ENCODE results near the gene ADGRD2. TPM values are rescaled to one million over a fixed set of nuclear protein-coding genes. Genes with fewer than 3 reads are reported as not detected.

Gene ADGRD2
- total RNA-seq, 1 experiment from 2014 or later, result not detected

GRCh38 chr9:124510650-124511425 is 60.6 kb downstream of the ADGRD2 start:
- Mint-ChIP-seq H3K27me3 (ENCODE audit: unreplicated experiment) (peaks cover 13% of the 10 kb centered on the region), H3K36me3 (ENCODE audit: insufficient read depth, unreplicated experiment) (no peaks in the 10 kb centered on the region), H3K4me3 (ENCODE audit: low read depth, unreplicated experiment) (no peak overlapping the region), H3K27ac (ENCODE audit: unreplicated experiment) (no peak overlapping the region), H3K9me3 (ENCODE audit: low read depth, unreplicated experiment) (no peaks in the 10 kb centered on the region), H3K4me1 (ENCODE audit: low read depth, unreplicated experiment) (peaks cover 10% of the 10 kb centered on the region)
- DNase-seq, result no peak
- intact Hi-C loops (cut with micrococcal nuclease; ENCODE audit: unreplicated experiment), result no loop called here
- no peak for TF ChIP-seq CTCF (IDR thresholded peaks at IDR 0.05; ENCODE audit: unreplicated experiment)
- no TSS peak for BruUV-seq (replicated peaks)
- CTCF ChIA-PET, result interaction anchor here (1.1 kb wide), 1 partner anchor 26 kb away, joined by 3 read pairs; no protein-coding TSS in a partner anchor

- Mint-ChIP-seq H3K27me3 (ENCODE audit: unreplicated experiment) (peaks cover 7% of the 10 kb centered on the region), H3K4me1 (ENCODE audit: low read depth, unreplicated experiment) (peaks cover 10% of the 10 kb centered on the region), H3K27ac (ENCODE audit: unreplicated experiment) (no peak overlapping the region), H3K36me3 (ENCODE audit: insufficient read depth, unreplicated experiment) (no peaks in the 10 kb centered on the region), H3K9me3 (ENCODE audit: low read depth, unreplicated experiment) (no peaks in the 10 kb centered on the region), H3K4me3 (ENCODE audit: low read depth, unreplicated experiment) (no peak overlapping the region)
- CTCF ChIA-PET, result no interaction called here
- no peak for DNase-seq
- no TSS peak for BruUV-seq (replicated peaks)
- TF ChIP-seq CTCF (IDR thresholded peaks at IDR 0.05; ENCODE audit: unreplicated experiment), result no peak
- intact Hi-C loops (cut with micrococcal nuclease; ENCODE audit: unreplicated experiment), result no loop called here
Observed at GRCh38 chr9:124511426-124511840, 61.2 kb downstream of the ADGRD2 start.

- BruUV-seq (replicated peaks), result no TSS peak
Observed at GRCh38 chr9:124511891-124512805, 61.9 kb downstream of the ADGRD2 start.

More at GRCh38 chr9:124511891-124512805, 61.9 kb downstream of the ADGRD2 start:
- no peaks in the 10 kb centered on the region for H3K36me3 Mint-ChIP-seq (ENCODE audit: insufficient read depth, unreplicated experiment)
- H3K4me3 Mint-ChIP-seq (ENCODE audit: low read depth, unreplicated experiment), result no peak overlapping the region
- CTCF ChIA-PET, result no interaction called here
- H3K27me3 Mint-ChIP-seq (ENCODE audit: unreplicated experiment), result peaks cover under 1% of the 10 kb centered on the region
- no peak overlapping the region for H3K27ac Mint-ChIP-seq (ENCODE audit: unreplicated experiment)
- intact Hi-C loops (cut with micrococcal nuclease; ENCODE audit: unreplicated experiment), result no loop called here
- DNase-seq, result no peak
- TF ChIP-seq CTCF (IDR thresholded peaks at IDR 0.05; ENCODE audit: unreplicated experiment), result no peak
- H3K4me1 Mint-ChIP-seq (ENCODE audit: low read depth, unreplicated experiment), result peaks cover 10% of the 10 kb centered on the region
- no peaks in the 10 kb centered on the region for H3K9me3 Mint-ChIP-seq (ENCODE audit: low read depth, unreplicated experiment)

All from Calu3 (cell line).